ENCODE results near the gene SLC44A4.
"Not testable (repeated sequence)": the region's sequence is repeated elsewhere in the genome, so short reads cannot be mapped to it uniquely, and the experiment has no call there.

DNA sequence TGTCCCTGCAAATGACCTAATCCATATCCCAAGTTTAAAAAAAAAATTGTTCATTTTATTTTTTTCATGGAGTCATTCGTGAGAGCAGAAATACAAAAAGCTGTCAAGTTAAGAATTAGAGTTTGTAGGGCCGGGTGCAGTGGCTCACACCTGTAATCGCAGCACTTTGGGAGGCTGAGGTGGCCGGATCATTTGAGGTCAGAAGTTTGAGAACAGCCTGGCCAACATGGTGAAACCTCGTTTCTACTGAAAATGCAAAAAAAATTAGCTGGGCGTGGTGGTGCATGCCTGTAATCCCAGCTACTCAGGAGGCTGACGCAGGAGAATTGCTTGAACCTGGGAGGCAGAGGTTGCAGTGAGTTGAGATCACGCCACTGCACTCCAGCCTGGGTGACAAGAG, 27.9 kb upstream of the SLC44A4 start:
- TF ChIP-seq POLR2A, POLR2AphosphoS5, EP300 (IDR thresholded peaks at IDR 0.05): not testable (repeated sequence)
